Caco-2 (cell line): Measurements from ENCODE around the gene RPL12. TPM values are rescaled to one million over a fixed set of nuclear protein-coding genes. Genes with fewer than 3 reads are reported as not detected.

Source experiments
- BruUV-seq: library from RNA; stranded (reverse); fragments of 400-500 nt; replicated peaks from 2 replicates; lab custom pipeline; 2021; lab: Mats Ljungman, UMichigan
- CTCF ChIA-PET: fragments of 300-600 bp; sonication (Branson Sonifier 250); formaldehyde crosslinking; loops from one replicate; lab custom pipeline; 2022; ENCODE audit warnings: antibody characterized with exemption; lab: Charles Lee
- POLR2A ChIA-PET: fragments of 300-600 bp; sonication (Branson Sonifier 250); formaldehyde crosslinking; loops from one replicate; lab custom pipeline; 2022; ENCODE audit warnings: antibody characterized with exemption; lab: Charles Lee
- DNase-seq, 2 experiments: peaks; one replicate each; pipeline versions ENCODE4 v3.0.0 to v3.0.0-alpha.2; 2020 to 2022
- H3K27me3 ChIP-seq: replicated peaks from 2 replicates; pipeline ENCODE4 v1.6.0; 2011; ENCODE audit warnings: low read length; ENCODE audit not compliant: control insufficient read depth, insufficient read depth
- H3K36me3 ChIP-seq: 2 replicates; pipeline ENCODE4 v1.5.1; 2011; ENCODE audit warnings: low read length; ENCODE audit not compliant: control insufficient read depth, insufficient read depth
- H3K4me1 ChIP-seq: fragments of 250-450 bp; sonication (Bioruptor Pico); 2 replicates; pipeline ENCODE4 v1.5.1; 2020; ENCODE audit warnings: mild to moderate bottlenecking
- H3K4me3 ChIP-seq: 2 replicates; pipeline ENCODE4 v1.5.1; 2011; ENCODE audit warnings: low read depth, mild to moderate bottlenecking, control low read depth, low read length
- H3K9me3 ChIP-seq: fragments of 250-450 bp; sonication (Bioruptor Pico); 2 replicates; pipeline ENCODE4 v1.5.1; 2020; ENCODE audit warnings: mild to moderate bottlenecking, moderate library complexity
- H3K27ac Mint-ChIP-seq: one replicate; pipeline ENCODE4 v1.8.0; 2022; ENCODE audit warnings: mixed read lengths; ENCODE audit not compliant: unreplicated experiment
- H3K27me3 Mint-ChIP-seq: one replicate; pipeline ENCODE4 v1.8.0; 2022; ENCODE audit warnings: mixed read lengths; ENCODE audit not compliant: insufficient read depth, unreplicated experiment
- H3K36me3 Mint-ChIP-seq: one replicate; pipeline ENCODE4 v1.8.0; 2022; ENCODE audit warnings: mild to moderate bottlenecking, mixed read lengths; ENCODE audit not compliant: insufficient read depth, unreplicated experiment
- H3K4me1 Mint-ChIP-seq: one replicate; pipeline ENCODE4 v1.8.0; 2022; ENCODE audit warnings: low read depth, mixed read lengths; ENCODE audit not compliant: unreplicated experiment
- H3K4me3 Mint-ChIP-seq: one replicate; pipeline ENCODE4 v1.8.0; 2022; ENCODE audit warnings: mild to moderate bottlenecking, moderate library complexity, mixed read lengths; ENCODE audit not compliant: unreplicated experiment
- H3K9me3 Mint-ChIP-seq: one replicate; pipeline ENCODE4 v1.8.0; 2022; ENCODE audit warnings: mixed read lengths; ENCODE audit not compliant: unreplicated experiment
- intact Hi-C: fragments of 100-400 bp; cut with micrococcal nuclease; formaldehyde crosslinking; loops from one replicate; pipeline ENCODE4 v1.10.0; 2022; ENCODE audit not compliant: unreplicated experiment
- total RNA-seq: library from RNA; stranded (reverse); gene quantifications from 2 replicates; pipeline ENCODE4 v1.2.3, GENCODE V29; 2022
- TF ChIP-seq, protein P1 (sequence below), 2 experiments: fragments of 200-600 bp in 1 of 2; IDR thresholded peaks; 1 replicate in 1 of 2; 2 replicates in 1 of 2; pipeline versions ENCODE4 v1.5.1 to v1.8.0; 2011 to 2022; ENCODE audit warnings: antibody characterized with exemption in 1 of 2, control low read depth in 1 of 2, inconsistent platforms in 1 of 2, low read depth in 1 of 2, low read length in 1 of 2, mild to moderate bottlenecking in 1 of 2, moderate library complexity in 1 of 2; ENCODE audit not compliant: insufficient read depth in 1 of 2, severe bottlenecking in 1 of 2, unreplicated experiment in 1 of 2

RPL12 gene
- total RNA-seq, 1 experiment from 2014 or later = 1,592 TPM

DNA sequence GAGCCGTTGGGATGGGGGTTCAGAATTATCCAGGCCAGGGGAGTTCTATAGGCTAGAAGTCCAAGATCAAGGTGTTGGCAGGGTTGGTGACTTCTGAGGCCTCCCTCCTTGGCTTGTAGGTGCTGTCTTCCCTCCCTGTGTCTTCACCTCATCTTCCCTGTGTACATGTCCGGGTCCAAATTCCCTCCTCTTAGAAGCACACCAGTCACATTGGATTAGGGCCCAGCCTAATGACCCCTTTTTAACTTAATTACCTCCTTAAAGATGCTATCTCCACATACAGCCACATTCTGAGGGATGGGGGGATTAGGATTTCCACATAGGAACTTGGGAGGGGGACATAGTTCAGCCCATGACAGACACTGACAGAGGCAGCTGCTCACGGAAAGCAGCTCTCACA lies 12.2 kb upstream of the RPL12 start:
- peaks cover 39% of the 10 kb centered on the region for H3K36me3 Mint-ChIP-seq

DNA sequence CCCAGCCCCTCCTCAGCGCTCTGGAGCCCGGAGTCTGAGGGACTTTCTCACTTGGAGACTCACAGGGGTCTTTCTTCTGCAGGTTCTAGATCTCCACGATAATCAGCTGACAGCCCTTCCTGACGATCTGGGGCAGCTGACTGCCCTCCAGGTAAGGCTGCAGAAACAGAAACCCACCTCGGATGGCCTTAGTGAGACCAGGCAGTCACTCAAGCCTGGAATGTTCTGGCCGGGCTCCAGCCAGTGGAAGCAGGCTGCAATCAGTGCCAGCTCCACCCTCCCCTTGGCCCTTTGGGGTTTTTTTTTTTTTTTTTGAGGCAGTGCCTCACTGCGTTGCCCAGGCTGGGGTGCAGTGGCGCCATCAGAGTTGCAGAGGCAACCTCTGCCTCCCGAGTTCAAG lies 7.7 kb upstream of the RPL12 start:
- Histone ChIP-seq H3K4me1 (no peaks in the 10 kb centered on the region), H3K36me3 (no peaks in the 10 kb centered on the region; the same call in 1 of the 2 replicates), H3K9me3 (no peaks in the 10 kb centered on the region), H3K27me3 (no peaks in the 10 kb centered on the region), H3K4me3 (no peak overlapping the region)
- no peak for DNase-seq
- intact Hi-C loops = no loop called here
- Mint-ChIP-seq H3K4me3 (no peak overlapping the region), H3K4me1 (peaks cover 14% of the 10 kb centered on the region), H3K27me3 (no peaks in the 10 kb centered on the region), H3K36me3 (peaks cover 69% of the 10 kb centered on the region), H3K27ac (no peak overlapping the region), H3K9me3 (no peaks in the 10 kb centered on the region)
- TF ChIP-seq, protein P1, sequence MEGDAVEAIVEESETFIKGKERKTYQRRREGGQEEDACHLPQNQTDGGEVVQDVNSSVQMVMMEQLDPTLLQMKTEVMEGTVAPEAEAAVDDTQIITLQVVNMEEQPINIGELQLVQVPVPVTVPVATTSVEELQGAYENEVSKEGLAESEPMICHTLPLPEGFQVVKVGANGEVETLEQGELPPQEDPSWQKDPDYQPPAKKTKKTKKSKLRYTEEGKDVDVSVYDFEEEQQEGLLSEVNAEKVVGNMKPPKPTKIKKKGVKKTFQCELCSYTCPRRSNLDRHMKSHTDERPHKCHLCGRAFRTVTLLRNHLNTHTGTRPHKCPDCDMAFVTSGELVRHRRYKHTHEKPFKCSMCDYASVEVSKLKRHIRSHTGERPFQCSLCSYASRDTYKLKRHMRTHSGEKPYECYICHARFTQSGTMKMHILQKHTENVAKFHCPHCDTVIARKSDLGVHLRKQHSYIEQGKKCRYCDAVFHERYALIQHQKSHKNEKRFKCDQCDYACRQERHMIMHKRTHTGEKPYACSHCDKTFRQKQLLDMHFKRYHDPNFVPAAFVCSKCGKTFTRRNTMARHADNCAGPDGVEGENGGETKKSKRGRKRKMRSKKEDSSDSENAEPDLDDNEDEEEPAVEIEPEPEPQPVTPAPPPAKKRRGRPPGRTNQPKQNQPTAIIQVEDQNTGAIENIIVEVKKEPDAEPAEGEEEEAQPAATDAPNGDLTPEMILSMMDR (IDR thresholded peaks at IDR 0.05; ENCODE audit: insufficient read depth in 1 of 2, low read depth in 1 of 2, low read length in 1 of 2, severe bottlenecking in 1 of 2, unreplicated experiment in 1 of 2) = no peak
- CTCF ChIA-PET = no interaction called here
- POLR2A ChIA-PET = no interaction called here
- no TSS peak for BruUV-seq

More for the DNA sequence above, 12.2 kb upstream of the RPL12 start:
- POLR2A ChIA-PET = no interaction called here
- Histone ChIP-seq H3K36me3 (no peaks in the 10 kb centered on the region; the same call in none of the 2 replicates), H3K4me3 (no peak overlapping the region), H3K27me3 (no peaks in the 10 kb centered on the region), H3K9me3 (no peaks in the 10 kb centered on the region), H3K4me1 (peaks cover 18% of the 10 kb centered on the region)
- Mint-ChIP-seq H3K27ac (no peak overlapping the region), H3K27me3 (no peaks in the 10 kb centered on the region), H3K4me1 (peaks cover 28% of the 10 kb centered on the region), H3K9me3 (no peaks in the 10 kb centered on the region), H3K4me3 (no peak overlapping the region)
- no TSS peak for BruUV-seq
- TF ChIP-seq, protein P1 (IDR thresholded peaks at IDR 0.05; ENCODE audit: insufficient read depth in 1 of 2, low read depth in 1 of 2, low read length in 1 of 2, severe bottlenecking in 1 of 2, unreplicated experiment in 1 of 2) = no peak
- intact Hi-C loops = no loop called here
- DNase-seq = no peak
- CTCF ChIA-PET = no interaction called here

DNA sequence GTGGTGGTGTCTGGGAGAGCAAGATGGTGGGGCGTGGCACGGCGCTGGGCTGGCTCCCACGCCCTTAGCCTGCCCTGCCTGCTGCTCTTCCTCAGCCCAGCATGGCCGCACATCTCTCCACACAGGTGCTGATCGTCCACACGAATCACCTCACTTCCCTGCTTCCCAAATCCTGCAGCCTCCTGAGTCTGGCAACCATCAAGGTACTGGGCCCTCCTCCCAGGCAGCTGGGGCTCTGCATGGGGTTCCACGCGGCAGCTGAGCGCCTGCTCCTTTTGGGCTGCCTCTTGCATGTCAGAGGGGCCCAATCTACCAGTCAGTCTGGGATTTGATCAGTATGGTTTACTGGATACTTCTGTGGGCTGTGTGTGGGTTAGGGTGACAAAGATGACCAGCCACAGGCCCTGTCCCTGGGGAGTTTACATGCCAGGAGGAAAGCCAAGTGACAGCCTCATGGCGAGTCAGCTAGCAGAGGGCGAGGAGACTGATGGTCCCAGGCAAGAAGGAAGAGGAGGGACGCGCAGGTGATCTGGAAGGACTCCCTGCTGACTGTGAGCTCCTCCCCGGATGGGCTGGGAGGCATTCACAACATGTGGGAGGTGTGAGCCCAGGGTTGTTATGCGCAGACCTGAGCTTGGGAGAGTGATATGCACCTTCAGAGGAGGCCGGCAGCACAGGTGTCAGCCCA lies 6.1 kb upstream of the RPL12 start:
- H3K9me3 Mint-ChIP-seq = no peaks in the 10 kb centered on the region
- intact Hi-C loops = no loop called here
- no peaks in the 10 kb centered on the region for H3K27me3 Mint-ChIP-seq
- Histone ChIP-seq H3K27me3 (no peaks in the 10 kb centered on the region), H3K9me3 (no peaks in the 10 kb centered on the region), H3K4me1 (no peaks in the 10 kb centered on the region), H3K36me3 (no peaks in the 10 kb centered on the region; the same call in 1 of the 2 replicates), H3K4me3 (no peak overlapping the region)
- BruUV-seq = no TSS peak
- CTCF ChIA-PET = no interaction called here
- H3K4me1 Mint-ChIP-seq = peaks cover 9% of the 10 kb centered on the region
- H3K4me3 Mint-ChIP-seq = no peak overlapping the region
- POLR2A ChIA-PET = no interaction called here
- no peak overlapping the region for H3K27ac Mint-ChIP-seq
- H3K36me3 Mint-ChIP-seq = peaks cover 64% of the 10 kb centered on the region
- TF ChIP-seq, protein P1 (IDR thresholded peaks at IDR 0.05; ENCODE audit: insufficient read depth in 1 of 2, low read depth in 1 of 2, low read length in 1 of 2, severe bottlenecking in 1 of 2, unreplicated experiment in 1 of 2) = no peak
- DNase-seq = no peak
